Measurements from ENCODE around the gene THEMIS. TPM values are rescaled to one million over a fixed set of nuclear protein-coding genes. Genes with fewer than 3 reads are reported as not detected.

Gene THEMIS
- total RNA-seq, 2 experiments from 2014 or later = 79.5 to 80.1 TPM

DNA sequence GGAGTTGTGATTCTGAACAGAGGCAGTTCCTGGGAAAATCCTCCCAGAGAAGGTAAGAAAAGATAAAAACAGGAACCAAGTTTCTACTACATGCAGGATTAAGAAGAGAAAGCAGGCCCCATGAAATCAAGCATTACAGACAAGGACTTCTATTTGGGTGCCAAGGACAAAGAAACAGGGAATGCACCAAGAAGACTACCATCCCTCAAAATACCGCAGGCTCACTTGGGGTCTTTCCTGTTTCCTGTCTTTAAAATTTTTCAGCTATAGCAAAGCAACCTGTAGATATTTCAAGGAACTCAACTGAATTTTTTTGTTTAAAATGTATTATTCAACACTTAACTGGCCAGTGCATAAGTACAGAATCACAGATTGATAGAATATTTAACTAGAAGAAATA is 107.5 kb downstream of the THEMIS start:
- ATAC-seq (no peak), DNase-seq (no peak)
- Mint-ChIP-seq H3K4me1 (ENCODE audit: low read depth) (peaks cover 77% of the 10 kb centered on the region), H3K27ac (peak overlapping the region; percentile 73), H3K27me3 (no peaks in the 10 kb centered on the region), H3K9me3 (peaks cover 1% of the 10 kb centered on the region), H3K4me3 (no peak overlapping the region), H3K36me3 (ENCODE audit: low read depth) (peaks cover 68% of the 10 kb centered on the region)
- intact Hi-C loops (cut with micrococcal nuclease) = no loop called here
- POLR2A ChIA-PET = interaction anchor here (1.0 kb wide), 1 partner anchor 20 kb away, joined by 3 read pairs; no protein-coding TSS in a partner anchor
- TF ChIP-seq, protein P1, sequence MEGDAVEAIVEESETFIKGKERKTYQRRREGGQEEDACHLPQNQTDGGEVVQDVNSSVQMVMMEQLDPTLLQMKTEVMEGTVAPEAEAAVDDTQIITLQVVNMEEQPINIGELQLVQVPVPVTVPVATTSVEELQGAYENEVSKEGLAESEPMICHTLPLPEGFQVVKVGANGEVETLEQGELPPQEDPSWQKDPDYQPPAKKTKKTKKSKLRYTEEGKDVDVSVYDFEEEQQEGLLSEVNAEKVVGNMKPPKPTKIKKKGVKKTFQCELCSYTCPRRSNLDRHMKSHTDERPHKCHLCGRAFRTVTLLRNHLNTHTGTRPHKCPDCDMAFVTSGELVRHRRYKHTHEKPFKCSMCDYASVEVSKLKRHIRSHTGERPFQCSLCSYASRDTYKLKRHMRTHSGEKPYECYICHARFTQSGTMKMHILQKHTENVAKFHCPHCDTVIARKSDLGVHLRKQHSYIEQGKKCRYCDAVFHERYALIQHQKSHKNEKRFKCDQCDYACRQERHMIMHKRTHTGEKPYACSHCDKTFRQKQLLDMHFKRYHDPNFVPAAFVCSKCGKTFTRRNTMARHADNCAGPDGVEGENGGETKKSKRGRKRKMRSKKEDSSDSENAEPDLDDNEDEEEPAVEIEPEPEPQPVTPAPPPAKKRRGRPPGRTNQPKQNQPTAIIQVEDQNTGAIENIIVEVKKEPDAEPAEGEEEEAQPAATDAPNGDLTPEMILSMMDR (IDR thresholded peaks at IDR 0.05) = no peak
- CTCF ChIA-PET = interaction anchor here (0.8 to 1.0 kb wide), 2 partner anchors 11 to 22 kb away, joined by 3 read pairs; no protein-coding TSS in a partner anchor

DNA sequence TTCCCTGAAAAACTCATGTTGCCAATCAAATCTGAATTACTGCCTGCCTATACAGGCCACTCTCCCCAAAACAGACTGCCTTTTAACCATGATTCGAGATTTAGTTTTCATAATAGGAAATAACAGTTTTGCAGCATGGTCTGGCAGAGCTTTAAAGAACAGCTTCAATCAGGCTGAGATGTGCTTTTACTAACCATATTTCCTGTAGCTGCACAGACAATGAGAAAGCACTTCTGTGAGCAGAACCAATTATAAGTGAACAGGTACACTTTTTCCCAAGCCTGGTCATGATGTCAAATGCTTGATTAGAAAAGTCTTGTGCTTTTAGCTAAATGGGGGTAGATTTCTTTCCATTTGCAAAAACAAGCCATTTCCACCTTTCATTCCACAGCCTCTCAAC is 108.2 kb downstream of the THEMIS start:
- no peak for DNase-seq
- POLR2A ChIA-PET = no interaction called here
- Mint-ChIP-seq H3K9me3 (peaks cover 1% of the 10 kb centered on the region), H3K4me3 (no peak overlapping the region), H3K27me3 (no peaks in the 10 kb centered on the region), H3K4me1 (ENCODE audit: low read depth) (peaks cover 76% of the 10 kb centered on the region), H3K27ac (peak overlapping the region; percentile 73), H3K36me3 (ENCODE audit: low read depth) (peaks cover 61% of the 10 kb centered on the region)
- TF ChIP-seq, protein P1 (IDR thresholded peaks at IDR 0.05) = no peak
- intact Hi-C loops (cut with micrococcal nuclease) = no loop called here
- peak; percentile 43 for ATAC-seq
- CTCF ChIA-PET = interaction anchor here (0.8 kb wide), 1 partner anchor 11 kb away, joined by 3 read pairs; no protein-coding TSS in a partner anchor

DNA sequence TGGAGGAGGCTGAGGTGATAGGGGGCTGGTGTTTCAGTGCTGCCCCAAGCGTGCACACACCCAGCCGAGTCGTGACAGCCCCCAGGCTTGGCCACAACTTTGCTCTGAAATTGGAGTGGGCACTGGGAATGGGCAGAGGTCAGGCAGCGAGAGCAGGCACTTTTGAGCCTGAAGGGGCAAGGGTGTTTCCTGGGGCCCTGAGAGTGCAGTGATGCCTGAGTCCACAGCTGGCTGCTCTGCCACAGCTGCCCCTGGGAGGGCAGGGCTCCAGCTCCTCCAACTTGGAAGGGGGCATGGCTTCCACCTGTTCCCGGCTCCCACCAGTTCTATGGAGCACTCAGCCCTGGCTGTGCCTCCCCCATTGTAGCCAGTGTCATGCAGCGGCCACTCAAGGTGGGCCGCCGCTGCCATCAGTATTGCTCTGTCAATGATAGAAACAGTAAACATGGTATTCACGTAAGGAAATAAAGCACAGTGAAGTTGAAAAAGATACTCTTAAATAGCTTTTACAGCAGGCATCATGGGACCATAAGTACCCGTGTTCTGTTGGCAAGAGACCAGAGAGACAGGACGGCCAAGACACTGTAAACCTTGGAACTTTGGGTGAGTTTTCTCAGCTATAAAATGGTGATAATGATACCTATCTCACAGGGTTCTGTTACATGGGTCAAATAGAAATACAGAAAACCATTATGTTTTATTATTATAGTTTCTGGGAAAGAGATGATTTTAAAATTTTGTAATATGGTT is 108.9 kb downstream of the THEMIS start:
- Mint-ChIP-seq H3K27me3 (no peaks in the 10 kb centered on the region), H3K36me3 (ENCODE audit: low read depth) (peaks cover 55% of the 10 kb centered on the region), H3K9me3 (peaks cover 1% of the 10 kb centered on the region), H3K27ac (no peak overlapping the region), H3K4me1 (ENCODE audit: low read depth) (peaks cover 74% of the 10 kb centered on the region), H3K4me3 (no peak overlapping the region)
- CTCF ChIA-PET = interaction anchor here (0.9 kb wide), 1 partner anchor 50 kb away, joined by 3 read pairs; no protein-coding TSS in a partner anchor
- intact Hi-C loops (cut with micrococcal nuclease) = no loop called here
- ATAC-seq (no peak), DNase-seq (no peak)
- POLR2A ChIA-PET = no interaction called here
- TF ChIP-seq, protein P1 (IDR thresholded peaks at IDR 0.05) = no peak

DNA sequence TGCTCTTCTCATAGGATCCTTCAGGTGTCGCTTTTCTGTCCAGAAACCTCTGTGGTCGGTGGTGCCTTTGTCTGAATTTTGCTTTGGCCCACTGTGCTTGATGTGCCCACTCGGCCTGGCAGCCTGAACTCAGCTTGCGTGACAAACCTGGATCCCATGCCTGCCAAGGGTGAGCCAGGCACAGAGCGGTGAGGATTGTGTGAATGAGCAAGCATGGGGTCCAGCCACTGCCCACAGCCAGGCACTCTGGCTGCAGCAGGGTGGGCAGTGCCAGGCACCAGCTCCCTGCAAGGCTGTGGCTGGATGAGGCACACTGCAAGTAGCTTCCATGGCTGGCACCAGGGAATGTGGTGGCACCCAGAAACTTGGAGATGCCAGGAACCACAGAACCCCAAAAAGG is 110.3 kb downstream of the THEMIS start:
- H3K27me3 Mint-ChIP-seq = no peaks in the 10 kb centered on the region
- intact Hi-C loops (cut with micrococcal nuclease) = no loop called here
- H3K27ac Mint-ChIP-seq = no peak overlapping the region
- DNase-seq (no peak), ATAC-seq (no peak)
- peaks cover 75% of the 10 kb centered on the region for H3K4me1 Mint-ChIP-seq (ENCODE audit: low read depth)
- H3K9me3 Mint-ChIP-seq = peaks cover 1% of the 10 kb centered on the region
- TF ChIP-seq, protein P1 (IDR thresholded peaks at IDR 0.05) = no peak
- H3K4me3 Mint-ChIP-seq = no peak overlapping the region
- ChIA-PET CTCF (no interaction called here), POLR2A (no interaction called here)
- peaks cover 45% of the 10 kb centered on the region for H3K36me3 Mint-ChIP-seq (ENCODE audit: low read depth)

DNA sequence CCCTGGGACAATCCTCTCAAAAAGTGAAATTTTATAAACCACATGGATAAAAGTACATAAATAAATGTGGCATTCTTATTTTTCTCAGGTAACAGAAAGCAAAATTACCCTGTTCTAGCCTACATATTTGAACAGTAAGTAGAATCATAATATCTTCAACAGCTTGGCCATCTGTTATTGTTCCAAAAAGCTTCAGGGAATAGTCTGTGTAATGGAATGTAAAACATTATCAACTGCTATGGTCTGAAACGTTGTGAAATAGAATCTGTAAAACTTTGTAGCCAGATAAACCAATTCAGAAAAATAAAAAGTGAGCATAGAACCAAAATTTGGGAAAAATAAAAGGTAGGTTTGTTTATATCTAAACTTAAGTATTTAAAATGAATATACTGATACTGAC is 114.7 kb downstream of the THEMIS start:
- intact Hi-C loops (cut with micrococcal nuclease) = no loop called here
- H3K4me3 Mint-ChIP-seq = no peak overlapping the region
- H3K27ac Mint-ChIP-seq = no peak overlapping the region
- peaks cover 83% of the 10 kb centered on the region for H3K4me1 Mint-ChIP-seq (ENCODE audit: low read depth)
- H3K9me3 Mint-ChIP-seq = peaks cover 10% of the 10 kb centered on the region
- TF ChIP-seq, protein P1 (IDR thresholded peaks at IDR 0.05) = no peak
- peaks cover 59% of the 10 kb centered on the region for H3K36me3 Mint-ChIP-seq (ENCODE audit: low read depth)
- H3K27me3 Mint-ChIP-seq = no peaks in the 10 kb centered on the region
- ATAC-seq = no peak
- ChIA-PET CTCF (interaction anchor here (1.1 to 2.0 kb wide), 2 partner anchors 10 to 15 kb away, joined by 3 to 7 read pairs; no protein-coding TSS in a partner anchor), POLR2A (interaction anchor here (1.7 kb wide), 1 partner anchor 12 kb away, joined by 5 read pairs; no protein-coding TSS in a partner anchor)
- no peak for DNase-seq
